WERI-Rb-1 (cell line): ENCODE data around the gene GCK.

Source experiments
- DNase-seq: peaks from one replicate; pipeline ENCODE4 v3.0.0-alpha.2; 2020
- H3K27ac ChIP-seq: fragments of 250-450 bp; sonication (Bioruptor Pico); 2 replicates; pipeline ENCODE4 v1.5.1; 2020; ENCODE audit warnings: mild to moderate bottlenecking, moderate library complexity
- H3K27me3 ChIP-seq: fragments of 250-450 bp; sonication (Bioruptor Pico); 2 replicates; pipeline ENCODE4 v1.5.1; 2021; ENCODE audit warnings: mild to moderate bottlenecking, low read depth, moderate library complexity; ENCODE audit not compliant: insufficient read depth, severe bottlenecking
- H3K36me3 ChIP-seq: fragments of 250-450 bp; sonication (Bioruptor Pico); 2 replicates; pipeline ENCODE4 v1.5.1; 2020; ENCODE audit warnings: mild to moderate bottlenecking, moderate library complexity
- H3K4me3 ChIP-seq: 2 replicates; pipeline ENCODE4 v1.5.1; 2011; ENCODE audit warnings: low read depth, mild to moderate bottlenecking, control low read depth, low read length
- H3K9me3 ChIP-seq: fragments of 250-450 bp; sonication (Bioruptor Pico); 2 replicates; pipeline ENCODE4 v1.5.1; 2021; ENCODE audit warnings: mild to moderate bottlenecking, moderate library complexity; ENCODE audit not compliant: severe bottlenecking
- CTCF ChIP-seq: IDR thresholded peaks from 2 replicates; pipeline ENCODE4 v1.5.1; 2011; ENCODE audit warnings: low read depth, mild to moderate bottlenecking, control low read depth, inconsistent platforms, low read length

The GCK gene

GRCh38 chr7:44113764-44114354 lies 75.4 kb downstream of the GCK start:
- no peak overlapping the region for H3K4me3 ChIP-seq
- peaks cover 82% of the 10 kb centered on the region for H3K36me3 ChIP-seq
- no peak overlapping the region for H3K27ac ChIP-seq
- no peak for DNase-seq
- no peaks in the 10 kb centered on the region for H3K27me3 ChIP-seq
- H3K9me3 ChIP-seq = no peaks in the 10 kb centered on the region
- no peak for TF ChIP-seq CTCF

- TF ChIP-seq CTCF = no peak
- H3K27me3 ChIP-seq = no peaks in the 10 kb centered on the region
- H3K27ac ChIP-seq = no peak overlapping the region
- no peak for DNase-seq
- no peaks in the 10 kb centered on the region for H3K9me3 ChIP-seq
- no peak overlapping the region for H3K4me3 ChIP-seq
- H3K36me3 ChIP-seq = peaks cover 86% of the 10 kb centered on the region
Observed at GRCh38 chr7:44112997-44113763, 76.1 kb downstream of the GCK start.

- no peak for TF ChIP-seq CTCF
- H3K36me3 ChIP-seq = peaks cover 82% of the 10 kb centered on the region
- no peaks in the 10 kb centered on the region for H3K27me3 ChIP-seq
- H3K27ac ChIP-seq = no peak overlapping the region
- H3K9me3 ChIP-seq = no peaks in the 10 kb centered on the region
- DNase-seq = no peak
- H3K4me3 ChIP-seq = no peak overlapping the region
Observed at GRCh38 chr7:44112231-44112996, 76.8 kb downstream of the GCK start.

- Histone ChIP-seq H3K27ac (no peak overlapping the region), H3K4me3 (no peak overlapping the region), H3K27me3 (no peaks in the 10 kb centered on the region), H3K36me3 (peaks cover 82% of the 10 kb centered on the region), H3K9me3 (no peaks in the 10 kb centered on the region)
- no peak for DNase-seq
- no peak for TF ChIP-seq CTCF
Observed at GRCh38 chr7:44111761-44112160, 77.5 kb downstream of the GCK start.

GRCh38 chr7:44110719-44111635 lies 78.3 kb downstream of the GCK start:
- TF ChIP-seq CTCF = no peak
- Histone ChIP-seq H3K27ac (no peak overlapping the region), H3K4me3 (no peak overlapping the region), H3K36me3 (peaks cover 79% of the 10 kb centered on the region), H3K9me3 (no peaks in the 10 kb centered on the region), H3K27me3 (no peaks in the 10 kb centered on the region)
- no peak for DNase-seq
